ENCODE results near the gene ATG3.
"Not testable (repeated sequence)": the region's sequence is repeated elsewhere in the genome, so short reads cannot be mapped to it uniquely, and the experiment has no call there.

ATG3 gene

GRCh38 chr3:112561734-112562529 is at the start of gene ATG3, which contains the start of gene SLC35A5:
TSS of gene ATG3 (minus strand) at chr3:112561962. CDS start at chr3:112561528, 434 bp downstream.
TSS of gene SLC35A5 (plus strand) at chr3:112562045. CDS start at chr3:112563404, 1,359 bp downstream.
- peak; percentile 97 for DNase-seq (ENCODE audit: low read depth)

- peak; percentile 69 for DNase-seq (ENCODE audit: low read depth)
Measured at GRCh38 chr3:112610121-112610520, 48.4 kb upstream of the ATG3 start.

GRCh38 chr3:112607863-112608262 is 46.1 kb upstream of the ATG3 start:
- DNase-seq (ENCODE audit: low read depth) = no peak

- no peak for DNase-seq (ENCODE audit: low read depth)
Measured at GRCh38 chr3:112606098-112606497, 44.3 kb upstream of the ATG3 start.

- DNase-seq (ENCODE audit: low read depth) = peak; percentile 92
Measured at GRCh38 chr3:112605285-112605684, 43.5 kb upstream of the ATG3 start.

- peak; percentile 87 for DNase-seq (ENCODE audit: low read depth)
Measured at GRCh38 chr3:112604536-112604935, 42.8 kb upstream of the ATG3 start.

- no peak for DNase-seq (ENCODE audit: low read depth)
Measured at GRCh38 chr3:112602217-112602838, 40.6 kb upstream of the ATG3 start.

GRCh38 chr3:112598731-112599130 is 37.0 kb upstream of the ATG3 start:
- DNase-seq (ENCODE audit: low read depth) = no peak

GRCh38 chr3:112597945-112598344 is 36.2 kb upstream of the ATG3 start:
- no peak for DNase-seq (ENCODE audit: low read depth)

- DNase-seq (ENCODE audit: low read depth) = no peak
Measured at GRCh38 chr3:112594856-112595255, 33.1 kb upstream of the ATG3 start.

- DNase-seq (ENCODE audit: low read depth) = no peak
Measured at GRCh38 chr3:112593258-112593657, 31.5 kb upstream of the ATG3 start.

- no peak for DNase-seq (ENCODE audit: low read depth)
Measured at GRCh38 chr3:112587336-112587735, 25.6 kb upstream of the ATG3 start.

GRCh38 chr3:112585782-112586181 is 24.0 kb upstream of the ATG3 start:
- no peak for DNase-seq (ENCODE audit: low read depth)

GRCh38 chr3:112583105-112583504 is 21.3 kb upstream of the ATG3 start:
- DNase-seq (ENCODE audit: low read depth) = no peak

GRCh38 chr3:112582244-112582874 is 20.6 kb upstream of the ATG3 start:
- peak; percentile 74 for DNase-seq (ENCODE audit: low read depth)

GRCh38 chr3:112579697-112580096 is 17.9 kb upstream of the ATG3 start:
- no peak for DNase-seq (ENCODE audit: low read depth)

GRCh38 chr3:112579232-112579631 is 17.5 kb upstream of the ATG3 start:
- no peak for DNase-seq (ENCODE audit: low read depth)

- DNase-seq (ENCODE audit: low read depth) = no peak
Measured at GRCh38 chr3:112572701-112573100, 10.9 kb upstream of the ATG3 start.

GRCh38 chr3:112569265-112569664 is 7.5 kb upstream of the ATG3 start:
- DNase-seq (ENCODE audit: low read depth) = no peak

GRCh38 chr3:112568642-112569041 is 6.9 kb upstream of the ATG3 start:
- DNase-seq (ENCODE audit: low read depth) = peak; percentile 78

- DNase-seq (ENCODE audit: low read depth) = no peak
Measured at GRCh38 chr3:112564940-112565305, 3.2 kb upstream of the ATG3 start.

- DNase-seq (ENCODE audit: low read depth) = not testable (repeated sequence)
Measured at GRCh38 chr3:112564247-112564939, 2.6 kb upstream of the ATG3 start.

GRCh38 chr3:112561484-112561733 is 353 bp downstream of the ATG3 start:
- DNase-seq (ENCODE audit: low read depth) = no peak
